Peyer's patch (tissue), 4 donors: ENCODE data around the gene LRCH3. TPM values are rescaled to one million over a fixed set of nuclear protein-coding genes. Genes with fewer than 3 reads are reported as not detected.

ENCODE experiments used
- DNase-seq, 3 donors: peaks; one replicate each; pipeline ENCODE4 v3.0.0-alpha.2; 2017 to 2019
- H3K27ac ChIP-seq, 4 donors: fragments of 200-600 bp; sonication (generic); one replicate each; pipeline ENCODE4 v1.5.1; 2016 to 2019
- H3K27me3 ChIP-seq, 2 donors: fragments of 200-600 bp; sonication (generic); one replicate each; pipeline ENCODE4 v1.5.1; 2019
- H3K36me3 ChIP-seq, 3 donors: fragments of 200-600 bp; sonication (generic); one replicate each; pipeline ENCODE4 v1.5.1; 2016 to 2019
- H3K4me1 ChIP-seq, 4 donors: fragments of 200-600 bp; sonication (generic); one replicate each; pipeline ENCODE4 v1.5.1; 2016 to 2019
- H3K4me3 ChIP-seq, 4 donors: fragments of 200-600 bp; sonication (generic); 1 replicate in 3 of 4; 2 replicates in 1 of 4; pipeline ENCODE4 v1.5.1; 2016 to 2019; ENCODE audit warnings: mild to moderate bottlenecking in 1 of 4
- H3K9me3 ChIP-seq, 4 donors: fragments of 200-600 bp; sonication (generic); one replicate each; pipeline ENCODE4 v1.5.1; 2016 to 2019; ENCODE audit warnings: mild to moderate bottlenecking in 1 of 4
- CTCF ChIP-seq, 6 experiments: fragments of 450-650 bp in 4 of 6; fragments of 200-600 bp in 2 of 6; sonication (generic) in 1 of 6; IDR thresholded peaks; one replicate each; pipeline ENCODE4 v1.5.1; 2017 to 2019; ENCODE audit warnings: antibody characterized with exemption in 6 of 6, mild to moderate bottlenecking in 3 of 6, moderate library complexity in 1 of 6
- POLR2A ChIP-seq, 2 donors: fragments of 450-650 bp; IDR thresholded peaks; one replicate each; pipeline ENCODE4 v1.5.1; 2017; ENCODE audit warnings: antibody characterized with exemption in 2 of 2, mild to moderate bottlenecking in 2 of 2, moderate library complexity in 2 of 2
- total RNA-seq, 4 donors: library from RNA; depleted of rRNA; stranded (reverse); fragments of >200 nt; gene quantifications; one replicate each; pipeline ENCODE4 v1.1.0, GENCODE V29; 2016

Gene LRCH3
- total RNA-seq, 4 donors from 2014 or later: 31.2 to 90.0 (median 41.7) TPM

- Histone ChIP-seq H3K27me3 (no peaks in the 10 kb centered on the region), H3K4me1 (peaks cover 0 to 15% (median 4%) of the 10 kb centered on the region in 4 donors), H3K36me3 (peaks cover 0 to 12% (median 0%) of the 10 kb centered on the region in 3 donors), H3K4me3 (no peak overlapping the region), H3K27ac (no peak overlapping the region), H3K9me3 (no peaks in the 10 kb centered on the region)
- no peak for DNase-seq
- no peak for TF ChIP-seq POLR2A (IDR thresholded peaks at IDR 0.05)
- peak in 3 of 6 experiments; percentile 13 to 21 (median 16) for TF ChIP-seq CTCF (IDR thresholded peaks at IDR 0.05)
Measured at GRCh38 chr3:197753263-197753662, 37.8 kb upstream of the LRCH3 start.

- DNase-seq: no peak
- Histone ChIP-seq H3K9me3 (no peaks in the 10 kb centered on the region), H3K27ac (no peak overlapping the region), H3K4me1 (peaks cover 0 to 6% (median 3%) of the 10 kb centered on the region in 4 donors), H3K36me3 (peaks cover 0 to 26% (median 0%) of the 10 kb centered on the region in 3 donors), H3K4me3 (no peak overlapping the region), H3K27me3 (no peaks in the 10 kb centered on the region)
- TF ChIP-seq CTCF (IDR thresholded peaks at IDR 0.05): no peak
- no peak for TF ChIP-seq POLR2A (IDR thresholded peaks at IDR 0.05)
Measured at GRCh38 chr3:197756704-197757103, 34.4 kb upstream of the LRCH3 start.

GRCh38 chr3:197758512-197758911 lies 32.5 kb upstream of the LRCH3 start:
- no peaks in the 10 kb centered on the region for H3K4me1 ChIP-seq
- no peaks in the 10 kb centered on the region for H3K9me3 ChIP-seq
- no peak for DNase-seq
- H3K36me3 ChIP-seq: peaks cover 0 to 43% (median 0%) of the 10 kb centered on the region in 3 donors
- no peaks in the 10 kb centered on the region for H3K27me3 ChIP-seq
- no peak overlapping the region for H3K27ac ChIP-seq
- no peak overlapping the region for H3K4me3 ChIP-seq
- TF ChIP-seq CTCF (IDR thresholded peaks at IDR 0.05) (no peak), POLR2A (IDR thresholded peaks at IDR 0.05) (no peak)

- Histone ChIP-seq H3K4me3 (no peak overlapping the region), H3K27ac (no peak overlapping the region), H3K4me1 (no peaks in the 10 kb centered on the region), H3K9me3 (no peaks in the 10 kb centered on the region), H3K27me3 (no peaks in the 10 kb centered on the region), H3K36me3 (peaks cover 0 to 70% (median 0%) of the 10 kb centered on the region in 3 donors)
- no peak for TF ChIP-seq POLR2A (IDR thresholded peaks at IDR 0.05)
- no peak for TF ChIP-seq CTCF (IDR thresholded peaks at IDR 0.05)
- no peak for DNase-seq
Measured at GRCh38 chr3:197761784-197762183, 29.3 kb upstream of the LRCH3 start.

GRCh38 chr3:197775317-197775716 lies 15.7 kb upstream of the LRCH3 start:
- Histone ChIP-seq H3K4me3 (no peak overlapping the region), H3K4me1 (no peaks in the 10 kb centered on the region), H3K27ac (no peak overlapping the region), H3K9me3 (no peaks in the 10 kb centered on the region), H3K27me3 (no peaks in the 10 kb centered on the region), H3K36me3 (peaks cover 0 to 89% (median 0%) of the 10 kb centered on the region in 3 donors)
- DNase-seq: no peak
- TF ChIP-seq POLR2A (IDR thresholded peaks at IDR 0.05) (no peak), CTCF (IDR thresholded peaks at IDR 0.05) (no peak)

GRCh38 chr3:197782230-197782629 lies 8.8 kb upstream of the LRCH3 start:
- no peak overlapping the region for H3K4me3 ChIP-seq
- H3K9me3 ChIP-seq: no peaks in the 10 kb centered on the region
- H3K4me1 ChIP-seq: no peaks in the 10 kb centered on the region
- no peaks in the 10 kb centered on the region for H3K27me3 ChIP-seq
- TF ChIP-seq CTCF (IDR thresholded peaks at IDR 0.05) (no peak), POLR2A (IDR thresholded peaks at IDR 0.05) (no peak)
- DNase-seq: no peak
- peaks cover 0 to 67% (median 4%) of the 10 kb centered on the region in 3 donors for H3K36me3 ChIP-seq
- no peak overlapping the region for H3K27ac ChIP-seq
